ENCODE results near the gene SBF2. TPM values are rescaled to one million over a fixed set of nuclear protein-coding genes. Genes with fewer than 3 reads are reported as not detected.

The SBF2 gene
- total RNA-seq, 1 donor from 2014 or later = 34.5 TPM

- TF ChIP-seq, protein P1, sequence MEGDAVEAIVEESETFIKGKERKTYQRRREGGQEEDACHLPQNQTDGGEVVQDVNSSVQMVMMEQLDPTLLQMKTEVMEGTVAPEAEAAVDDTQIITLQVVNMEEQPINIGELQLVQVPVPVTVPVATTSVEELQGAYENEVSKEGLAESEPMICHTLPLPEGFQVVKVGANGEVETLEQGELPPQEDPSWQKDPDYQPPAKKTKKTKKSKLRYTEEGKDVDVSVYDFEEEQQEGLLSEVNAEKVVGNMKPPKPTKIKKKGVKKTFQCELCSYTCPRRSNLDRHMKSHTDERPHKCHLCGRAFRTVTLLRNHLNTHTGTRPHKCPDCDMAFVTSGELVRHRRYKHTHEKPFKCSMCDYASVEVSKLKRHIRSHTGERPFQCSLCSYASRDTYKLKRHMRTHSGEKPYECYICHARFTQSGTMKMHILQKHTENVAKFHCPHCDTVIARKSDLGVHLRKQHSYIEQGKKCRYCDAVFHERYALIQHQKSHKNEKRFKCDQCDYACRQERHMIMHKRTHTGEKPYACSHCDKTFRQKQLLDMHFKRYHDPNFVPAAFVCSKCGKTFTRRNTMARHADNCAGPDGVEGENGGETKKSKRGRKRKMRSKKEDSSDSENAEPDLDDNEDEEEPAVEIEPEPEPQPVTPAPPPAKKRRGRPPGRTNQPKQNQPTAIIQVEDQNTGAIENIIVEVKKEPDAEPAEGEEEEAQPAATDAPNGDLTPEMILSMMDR (IDR thresholded peaks at IDR 0.05) = no peak
- no peak overlapping the region for H3K27ac ChIP-seq
- no peak overlapping the region for H3K4me3 ChIP-seq
- DNase-seq (ENCODE audit: low spot score in 2 of 2) = no peak
- H3K27me3 ChIP-seq = no peaks in the 10 kb centered on the region
- peaks cover 0 to 2% of the 10 kb centered on the region in 2 donors for H3K4me1 ChIP-seq
- no peaks in the 10 kb centered on the region for H3K36me3 ChIP-seq
- intact Hi-C loops (cut with DNase I) = no loop called here
- peaks cover 4 to 13% of the 10 kb centered on the region in 2 donors for H3K9me3 ChIP-seq
Observed at GRCh38 chr11:10158461-10158860, 135.6 kb downstream of the SBF2 start.

DNA sequence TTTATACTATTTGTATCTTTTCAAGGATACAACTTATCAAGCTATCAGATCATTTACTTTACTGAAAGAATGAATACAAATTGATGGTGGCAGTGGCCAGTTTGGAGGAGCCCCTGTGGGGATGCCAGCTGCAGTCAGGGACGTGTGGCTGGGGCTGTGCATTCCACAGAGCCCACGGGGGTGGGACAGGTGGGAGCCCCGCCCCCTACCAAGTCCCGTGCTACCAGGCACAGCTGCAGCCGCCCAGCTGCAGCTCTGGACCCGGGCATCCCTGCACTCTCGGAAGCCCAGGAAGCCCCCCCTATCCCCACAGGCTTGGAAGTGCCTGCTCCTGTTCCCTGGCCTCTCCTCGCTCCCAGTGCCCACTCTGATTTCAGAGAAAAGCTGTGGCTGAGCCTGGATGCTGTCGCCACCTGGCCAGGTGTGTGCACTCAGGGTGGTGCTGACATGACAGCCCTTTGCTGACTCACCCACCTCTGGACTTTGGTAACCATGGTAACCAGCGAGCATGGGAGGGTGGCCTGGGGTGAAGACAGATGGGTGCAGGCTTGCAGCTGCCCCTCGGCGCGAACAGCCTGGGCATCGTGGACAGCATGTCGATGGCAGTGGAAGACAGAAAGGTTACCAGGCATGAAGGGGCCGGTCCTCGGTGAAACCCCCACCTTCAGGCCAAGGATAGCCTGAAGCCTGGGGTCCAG lies 138.1 kb downstream of the SBF2 start:
- Histone ChIP-seq H3K4me3 (no peak overlapping the region), H3K27ac (no peak overlapping the region), H3K27me3 (no peaks in the 10 kb centered on the region), H3K4me1 (no peaks in the 10 kb centered on the region), H3K9me3 (peaks cover 4 to 13% of the 10 kb centered on the region in 2 donors), H3K36me3 (no peaks in the 10 kb centered on the region)
- intact Hi-C loops (cut with DNase I) = no loop called here
- no peak for DNase-seq (ENCODE audit: low spot score in 2 of 2)
- TF ChIP-seq, protein P1 (IDR thresholded peaks at IDR 0.05) = no peak

DNA sequence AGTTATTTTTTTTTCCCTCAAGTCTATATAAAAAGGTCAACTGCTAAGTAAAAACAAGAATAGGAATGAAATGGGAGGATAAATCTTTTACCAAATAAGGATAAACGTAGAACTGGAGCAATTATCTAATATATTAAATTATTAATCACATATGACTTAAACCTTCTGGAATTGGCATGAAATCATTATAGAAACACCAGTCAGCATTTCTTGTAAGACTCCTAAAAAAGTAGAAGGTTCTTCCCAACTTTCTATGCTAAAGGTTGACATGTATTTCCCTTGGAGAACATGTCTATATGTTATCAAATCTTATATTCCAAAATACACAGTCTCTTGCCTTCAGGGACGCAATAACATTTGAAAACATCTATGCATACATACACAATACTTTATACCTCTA lies 143.2 kb downstream of the SBF2 start:
- TF ChIP-seq, protein P1 (IDR thresholded peaks at IDR 0.05) = no peak

GRCh38 chr11:10149553-10149952 lies 144.5 kb downstream of the SBF2 start:
- Histone ChIP-seq H3K4me3 (no peak overlapping the region), H3K27me3 (no peaks in the 10 kb centered on the region), H3K27ac (no peak overlapping the region), H3K4me1 (no peaks in the 10 kb centered on the region), H3K36me3 (no peaks in the 10 kb centered on the region), H3K9me3 (peaks cover 0 to 4% of the 10 kb centered on the region in 2 donors)
- DNase-seq (ENCODE audit: low spot score in 2 of 2) = no peak
- TF ChIP-seq, protein P1 (IDR thresholded peaks at IDR 0.05) = no peak
- intact Hi-C loops (cut with DNase I) = no loop called here

More for the DNA sequence above, 143.2 kb downstream of the SBF2 start:
- Histone ChIP-seq H3K36me3 (no peaks in the 10 kb centered on the region), H3K4me1 (no peaks in the 10 kb centered on the region), H3K9me3 (peaks cover 0 to 4% of the 10 kb centered on the region in 2 donors), H3K27ac (no peak overlapping the region), H3K27me3 (no peaks in the 10 kb centered on the region), H3K4me3 (no peak overlapping the region)
- DNase-seq (ENCODE audit: low spot score in 2 of 2) = no peak
- intact Hi-C loops (cut with DNase I) = no loop called here

GRCh38 chr11:10147195-10147594 lies 146.8 kb downstream of the SBF2 start:
- Histone ChIP-seq H3K27me3 (no peaks in the 10 kb centered on the region), H3K36me3 (no peaks in the 10 kb centered on the region), H3K4me1 (no peaks in the 10 kb centered on the region), H3K27ac (no peak overlapping the region), H3K4me3 (no peak overlapping the region), H3K9me3 (peaks cover 0 to 4% of the 10 kb centered on the region in 2 donors)
- intact Hi-C loops (cut with DNase I) = no loop called here
- DNase-seq (ENCODE audit: low spot score in 2 of 2) = no peak
- TF ChIP-seq, protein P1 (IDR thresholded peaks at IDR 0.05) = no peak
